GM18502 (cell line): ENCODE measurements around the gene HLF.

Experiments
- ATAC-seq: cut with Tn5 transposase; IDR thresholded peaks from one replicate; pipeline ENCODE4 v1.9.1; 2021; ENCODE audit warnings: mild to moderate bottlenecking; ENCODE audit not compliant: unreplicated experiment, poor library complexity

The HLF gene

DNA sequence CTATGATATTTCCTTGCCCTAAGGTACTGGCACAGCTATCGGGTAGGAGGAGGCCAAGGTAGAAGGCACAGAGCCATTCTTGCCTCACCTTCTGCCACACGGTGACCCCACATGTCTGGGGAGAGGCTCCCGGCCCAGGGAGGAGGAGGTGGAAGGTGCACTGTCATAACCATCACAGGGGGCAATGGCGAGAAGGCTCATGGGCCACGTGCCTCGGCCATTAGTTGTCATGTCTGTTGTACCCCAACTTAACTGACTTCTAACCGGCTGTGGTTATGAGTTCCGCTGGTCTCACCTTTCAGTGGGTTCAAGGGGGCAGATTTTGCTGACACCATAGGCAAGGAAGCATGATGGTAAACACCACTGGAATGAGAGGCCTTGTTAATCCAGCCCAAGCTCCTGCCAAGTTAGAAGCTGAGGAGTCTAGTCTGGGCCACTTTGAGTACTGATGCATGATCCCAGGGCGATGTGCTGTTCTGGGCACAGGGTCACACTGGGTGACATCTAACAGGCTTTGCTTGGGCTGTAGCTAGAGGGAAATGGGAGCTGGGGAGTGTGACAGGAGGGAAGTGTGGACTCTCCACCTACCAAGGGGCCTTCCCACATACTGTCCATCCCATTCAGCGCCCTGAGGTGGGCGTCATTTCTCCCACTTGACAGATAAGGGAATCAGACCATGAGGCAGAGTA is 39.6 kb downstream of the HLF start:
- ATAC-seq, result no peak

- no peak for ATAC-seq
Measured at GRCh38 chr17:55305321-55306087, 40.7 kb downstream of the HLF start.

DNA sequence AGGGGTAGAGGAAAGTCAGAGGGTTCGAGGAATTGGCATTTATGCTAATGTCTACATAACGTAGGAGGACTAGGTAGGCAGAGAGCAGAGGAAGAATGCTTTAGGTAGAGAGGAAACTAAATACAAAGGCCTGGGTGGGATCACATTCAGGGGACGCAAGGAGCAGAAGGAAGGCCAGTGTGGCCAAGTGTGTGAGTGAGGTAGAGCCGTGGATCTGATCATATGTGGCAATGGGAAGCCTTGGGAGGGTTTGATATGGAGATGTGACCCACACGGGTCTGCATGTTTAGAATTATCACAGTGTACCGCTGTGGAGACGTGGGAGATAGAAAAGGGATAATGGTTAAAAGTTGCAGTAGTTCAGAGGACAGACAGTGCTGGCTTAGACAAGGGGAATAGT is 43.1 kb downstream of the HLF start:
- no peak for ATAC-seq

DNA sequence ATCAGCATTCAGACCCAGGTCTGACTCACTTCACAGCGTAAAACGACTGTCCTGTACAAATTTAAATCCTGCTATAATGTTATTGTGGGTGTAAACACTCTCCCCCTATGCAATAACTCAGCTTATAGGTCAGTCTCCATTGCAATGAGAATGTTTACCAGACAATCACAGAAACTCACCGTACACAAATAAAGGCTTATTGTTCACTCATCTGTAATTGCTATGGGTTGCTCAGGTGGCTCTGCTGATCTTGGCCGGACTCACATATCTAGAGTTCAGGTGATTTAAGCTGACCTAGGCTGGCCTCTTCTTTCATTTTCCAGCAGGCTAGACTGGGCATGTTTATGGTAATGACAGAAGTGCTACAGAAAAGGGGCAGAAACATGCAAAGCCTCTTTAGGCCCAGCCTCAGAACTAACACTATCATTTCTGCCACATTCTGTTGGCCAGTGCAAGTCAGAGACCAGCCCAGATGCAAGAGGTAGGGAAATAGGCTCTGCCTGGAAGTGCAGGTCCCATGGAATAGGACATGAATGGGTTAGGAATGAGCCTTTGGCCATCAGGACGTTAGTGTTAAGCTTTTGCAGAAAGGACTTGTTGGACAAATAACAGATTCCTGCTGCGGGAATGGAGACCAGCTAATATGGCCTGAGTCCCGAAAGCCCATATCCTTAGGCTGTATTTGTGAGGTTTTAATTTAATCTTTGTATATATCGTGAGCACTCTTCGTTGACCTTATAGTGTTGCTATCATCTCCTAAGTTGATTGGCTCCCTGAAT is 44.0 kb downstream of the HLF start:
- ATAC-seq, result no peak

- ATAC-seq, result no peak
Measured at GRCh38 chr17:55311767-55312375, 47.1 kb downstream of the HLF start.

- ATAC-seq, result no peak
Measured at GRCh38 chr17:55312852-55313251, 48.1 kb downstream of the HLF start.

GRCh38 chr17:55314061-55314783 is 49.5 kb downstream of the HLF start:
- no peak for ATAC-seq

DNA sequence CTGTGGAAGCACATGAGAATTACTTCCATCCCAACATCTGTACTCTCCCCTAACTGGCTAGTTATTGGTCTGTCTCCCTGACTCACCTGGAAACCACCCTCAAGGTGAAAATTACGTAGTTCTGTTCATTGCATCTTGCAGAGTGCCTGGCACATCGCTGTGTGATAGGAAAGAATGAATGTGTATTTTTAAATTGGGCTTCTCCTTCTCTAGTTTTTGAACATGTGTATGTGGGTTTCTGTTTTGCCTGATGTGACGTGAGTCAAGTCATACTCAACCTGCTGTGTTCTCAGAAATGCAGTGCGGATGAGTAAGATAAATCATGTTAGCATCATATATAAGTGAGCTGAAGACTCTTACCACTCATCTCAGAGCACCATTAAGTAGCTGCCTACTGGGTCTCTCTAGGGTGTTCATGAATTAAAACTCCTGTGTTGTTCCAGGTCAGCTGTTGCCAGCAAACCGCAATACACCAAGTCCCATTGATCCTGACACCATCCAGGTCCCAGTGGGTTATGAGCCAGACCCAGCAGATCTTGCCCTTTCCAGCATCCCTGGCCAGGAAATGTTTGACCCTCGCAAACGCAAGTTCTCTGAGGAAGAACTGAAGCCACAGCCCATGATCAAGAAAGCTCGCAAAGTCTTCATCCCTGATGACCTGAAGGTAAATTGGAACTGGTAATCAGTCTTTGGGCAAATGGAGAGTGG is 50.2 kb downstream of the HLF start:
- no peak for ATAC-seq

- ATAC-seq, result no peak
Measured at GRCh38 chr17:55316499-55316898, 51.7 kb downstream of the HLF start.

DNA sequence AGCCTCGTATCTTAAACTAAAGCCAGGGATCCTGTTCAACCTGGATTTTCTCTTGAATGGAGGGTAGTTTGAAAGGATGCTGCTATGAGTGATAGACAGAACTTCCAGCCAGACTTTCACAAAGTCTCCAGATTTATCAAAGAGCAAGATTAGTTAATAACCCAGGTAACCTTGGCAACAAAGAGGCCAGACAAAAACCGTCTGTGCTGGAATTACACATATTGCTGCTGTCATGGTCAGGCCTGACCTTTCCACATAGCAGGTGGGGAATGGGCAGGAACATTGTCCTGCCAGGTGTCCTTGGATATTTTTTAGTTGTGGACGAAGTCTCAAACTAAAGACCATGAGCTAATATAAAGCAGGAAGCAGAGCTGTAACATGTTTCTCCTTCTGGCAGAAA is 52.5 kb downstream of the HLF start:
- ATAC-seq, result no peak

DNA sequence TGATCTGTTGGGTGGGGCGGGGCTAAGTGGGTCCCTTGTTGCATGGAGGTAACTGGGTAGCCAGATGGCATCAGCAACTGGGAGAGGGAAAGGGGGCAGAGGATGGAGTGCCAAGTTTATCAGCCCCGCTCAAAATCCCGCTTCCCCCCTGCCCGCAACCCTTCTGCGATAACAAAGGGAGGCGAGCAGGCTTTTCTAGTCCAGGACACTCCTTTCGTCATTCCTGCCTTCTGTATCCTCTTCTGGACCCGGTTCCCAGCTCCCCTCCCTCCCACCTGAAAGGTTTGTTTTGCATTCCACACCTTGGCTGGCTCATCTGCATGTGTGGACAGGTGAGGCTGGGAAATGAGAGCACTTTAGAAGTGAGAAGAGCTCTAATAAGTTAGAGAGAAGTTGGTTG is 53.3 kb downstream of the HLF start:
- ATAC-seq, result no peak

- no peak for ATAC-seq
Measured at GRCh38 chr17:55318715-55319487, 54.1 kb downstream of the HLF start.

- ATAC-seq, result no peak
Measured at GRCh38 chr17:55319933-55320593, 55.3 kb downstream of the HLF start.

DNA sequence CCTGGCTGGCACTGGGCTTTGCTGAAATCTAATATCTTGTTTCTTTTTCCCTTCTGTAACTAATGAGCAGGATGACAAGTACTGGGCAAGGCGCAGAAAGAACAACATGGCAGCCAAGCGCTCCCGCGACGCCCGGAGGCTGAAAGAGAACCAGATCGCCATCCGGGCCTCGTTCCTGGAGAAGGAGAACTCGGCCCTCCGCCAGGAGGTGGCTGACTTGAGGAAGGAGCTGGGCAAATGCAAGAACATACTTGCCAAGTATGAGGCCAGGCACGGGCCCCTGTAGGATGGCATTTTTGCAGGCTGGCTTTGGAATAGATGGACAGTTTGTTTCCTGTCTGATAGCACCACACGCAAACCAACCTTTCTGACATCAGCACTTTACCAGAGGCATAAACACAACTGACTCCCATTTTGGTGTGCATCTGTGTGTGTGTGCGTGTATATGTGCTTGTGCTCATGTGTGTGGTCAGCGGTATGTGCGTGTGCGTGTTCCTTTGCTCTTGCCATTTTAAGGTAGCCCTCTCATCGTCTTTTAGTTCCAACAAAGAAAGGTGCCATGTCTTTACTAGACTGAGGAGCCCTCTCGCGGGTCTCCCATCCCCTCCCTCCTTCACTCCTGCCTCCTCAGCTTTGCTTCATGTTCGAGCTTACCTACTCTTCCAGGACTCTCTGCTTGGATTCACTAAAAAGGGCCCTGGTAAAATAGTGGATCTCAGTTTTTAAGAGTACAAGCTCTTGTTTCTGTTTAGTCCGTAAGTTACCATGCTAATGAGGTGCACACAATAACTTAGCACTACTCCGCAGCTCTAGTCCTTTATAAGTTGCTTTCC is 56.0 kb downstream of the HLF start:
- ATAC-seq, result no peak

DNA sequence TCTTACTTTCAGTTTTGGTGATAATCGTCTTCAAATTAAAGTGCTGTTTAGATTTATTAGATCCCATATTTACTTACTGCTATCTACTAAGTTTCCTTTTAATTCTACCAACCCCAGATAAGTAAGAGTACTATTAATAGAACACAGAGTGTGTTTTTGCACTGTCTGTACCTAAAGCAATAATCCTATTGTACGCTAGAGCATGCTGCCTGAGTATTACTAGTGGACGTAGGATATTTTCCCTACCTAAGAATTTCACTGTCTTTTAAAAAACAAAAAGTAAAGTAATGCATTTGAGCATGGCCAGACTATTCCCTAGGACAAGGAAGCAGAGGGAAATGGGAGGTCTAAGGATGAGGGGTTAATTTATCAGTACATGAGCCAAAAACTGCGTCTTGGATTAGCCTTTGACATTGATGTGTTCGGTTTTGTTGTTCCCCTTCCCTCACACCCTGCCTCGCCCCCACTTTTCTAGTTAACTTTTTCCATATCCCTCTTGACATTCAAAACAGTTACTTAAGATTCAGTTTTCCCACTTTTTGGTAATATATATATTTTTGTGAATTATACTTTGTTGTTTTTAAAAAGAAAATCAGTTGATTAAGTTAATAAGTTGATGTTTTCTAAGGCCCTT is 56.8 kb downstream of the HLF start:
- ATAC-seq, result no peak

- no peak for ATAC-seq
Measured at GRCh38 chr17:55322453-55322985, 57.8 kb downstream of the HLF start.
